Mucosa of stomach (tissue), 1 donor: ENCODE results near the gene FHIT.

Experiments
- H3K27me3 ChIP-seq: one replicate; pipeline ENCODE4 v1.7.0; 2013; ENCODE audit warnings: mild to moderate bottlenecking, low read length; ENCODE audit not compliant: control insufficient read depth, insufficient read depth
- H3K36me3 ChIP-seq: one replicate; pipeline ENCODE4 v1.7.0; 2013; ENCODE audit warnings: low read length; ENCODE audit not compliant: control insufficient read depth, insufficient read depth
- H3K4me1 ChIP-seq: one replicate; pipeline ENCODE4 v1.7.0; 2013; ENCODE audit warnings: mild to moderate bottlenecking, low read length; ENCODE audit not compliant: control insufficient read depth, insufficient read depth
- H3K4me3 ChIP-seq: one replicate; pipeline ENCODE4 v1.7.0; 2013; ENCODE audit warnings: low read length
- H3K9ac ChIP-seq: one replicate; pipeline ENCODE4 v1.7.0; 2013; ENCODE audit warnings: mild to moderate bottlenecking, low read length, moderate library complexity
- H3K9me3 ChIP-seq: one replicate; pipeline ENCODE4 v1.7.0; 2013; ENCODE audit warnings: mild to moderate bottlenecking, low read length, moderate library complexity; ENCODE audit not compliant: control insufficient read depth
- donor health status: Pancreatic carcinoma.

Gene FHIT

GRCh38 chr3:60730371-60730770 is 520.9 kb downstream of the FHIT start:
- no peaks in the 10 kb centered on the region for H3K36me3 ChIP-seq
- no peaks in the 10 kb centered on the region for H3K27me3 ChIP-seq

GRCh38 chr3:60729056-60729455 is 522.2 kb downstream of the FHIT start:
- Histone ChIP-seq H3K36me3 (no peaks in the 10 kb centered on the region), H3K9me3 (no peaks in the 10 kb centered on the region), H3K9ac (no peak overlapping the region), H3K4me3 (no peak overlapping the region), H3K4me1 (no peaks in the 10 kb centered on the region), H3K27me3 (no peaks in the 10 kb centered on the region)

More at GRCh38 chr3:60730371-60730770, 520.9 kb downstream of the FHIT start:
- H3K9me3 ChIP-seq, result no peaks in the 10 kb centered on the region
- no peak overlapping the region for H3K4me3 ChIP-seq
- no peaks in the 10 kb centered on the region for H3K4me1 ChIP-seq
- H3K9ac ChIP-seq, result no peak overlapping the region

DNA sequence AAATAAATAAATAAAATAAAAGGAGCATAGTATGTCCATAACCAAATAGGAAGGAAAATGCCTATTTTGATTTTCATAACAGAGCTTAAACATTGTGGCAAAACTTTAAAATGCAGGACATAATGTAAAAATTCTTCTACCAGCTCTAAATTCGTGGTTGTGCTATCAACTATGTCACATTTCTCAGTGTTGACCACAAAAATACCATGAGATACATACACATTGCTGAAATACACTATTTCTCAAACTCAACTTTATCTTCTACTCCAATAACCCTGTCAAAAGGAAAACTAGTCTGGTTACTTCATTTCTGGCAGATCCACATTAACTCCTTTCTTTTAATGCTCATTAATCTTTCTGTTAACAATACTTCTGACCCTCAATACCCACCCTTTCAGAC is 523.2 kb downstream of the FHIT start:
- H3K27me3 ChIP-seq, result no peaks in the 10 kb centered on the region
- H3K36me3 ChIP-seq, result no peaks in the 10 kb centered on the region
- no peaks in the 10 kb centered on the region for H3K4me1 ChIP-seq
- H3K4me3 ChIP-seq, result no peak overlapping the region
- no peak overlapping the region for H3K9ac ChIP-seq
- no peaks in the 10 kb centered on the region for H3K9me3 ChIP-seq

DNA sequence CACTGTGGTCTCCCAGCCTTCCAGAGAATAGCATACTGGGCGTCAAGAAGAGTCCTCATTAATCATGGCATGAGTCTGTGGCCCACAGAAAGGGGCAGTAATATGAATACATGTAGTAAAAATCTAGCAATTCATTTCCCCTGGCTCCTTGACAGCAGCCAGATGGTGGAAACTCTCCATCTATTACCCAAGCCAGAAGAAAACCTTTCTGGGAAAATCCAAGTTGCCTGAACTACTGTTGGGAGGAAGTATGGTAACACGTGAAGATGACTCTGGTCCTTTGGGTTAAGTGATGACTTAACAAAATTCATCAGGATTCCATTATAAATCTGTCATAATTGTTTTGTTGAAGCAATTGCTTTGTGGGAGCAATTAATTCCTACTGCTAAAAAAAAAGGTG is 530.5 kb downstream of the FHIT start:
- H3K36me3 ChIP-seq, result no peaks in the 10 kb centered on the region
- no peaks in the 10 kb centered on the region for H3K9me3 ChIP-seq
- H3K4me3 ChIP-seq, result no peak overlapping the region
- H3K4me1 ChIP-seq, result no peaks in the 10 kb centered on the region
- H3K27me3 ChIP-seq, result no peaks in the 10 kb centered on the region
- no peak overlapping the region for H3K9ac ChIP-seq

GRCh38 chr3:60716573-60716972 is 534.7 kb downstream of the FHIT start:
- Histone ChIP-seq H3K4me1 (no peaks in the 10 kb centered on the region), H3K4me3 (no peak overlapping the region), H3K36me3 (no peaks in the 10 kb centered on the region), H3K9ac (no peak overlapping the region), H3K27me3 (no peaks in the 10 kb centered on the region), H3K9me3 (no peaks in the 10 kb centered on the region)

DNA sequence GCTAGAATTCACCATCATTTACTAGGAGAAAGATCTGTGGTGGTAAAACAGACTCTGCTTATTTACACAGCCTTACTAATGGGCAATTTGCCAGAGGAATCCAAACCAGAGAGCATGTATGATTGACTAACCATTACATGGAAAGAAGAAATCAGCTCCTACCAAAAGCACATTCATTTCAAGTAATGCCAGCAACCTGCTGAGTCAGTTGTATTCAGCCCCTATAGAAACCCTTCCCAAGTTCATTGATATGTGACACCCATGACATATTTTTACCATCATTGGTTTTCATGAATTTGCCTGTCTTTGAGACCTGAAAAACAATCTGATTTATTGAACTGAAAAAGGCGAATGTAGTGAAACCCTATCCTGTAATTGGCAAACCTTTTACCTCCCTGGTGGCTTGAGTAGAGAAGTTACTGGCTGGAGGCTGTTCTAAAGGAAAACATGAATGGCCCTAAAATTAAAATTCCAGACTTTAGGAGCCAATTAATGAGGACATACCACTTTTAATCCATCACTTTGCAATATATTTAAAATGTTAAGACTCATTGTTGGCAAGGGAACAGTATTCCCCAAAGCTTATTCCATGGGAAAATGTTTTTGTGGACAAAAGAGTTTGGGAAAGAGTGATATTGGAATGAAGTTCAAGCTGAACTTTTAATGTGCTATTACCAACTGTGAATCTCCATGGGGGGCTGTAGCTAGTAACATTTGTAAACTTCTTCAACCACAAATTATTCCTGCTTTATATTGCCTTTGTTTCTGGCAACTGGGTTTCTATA is 542.9 kb downstream of the FHIT start:
- no peak overlapping the region for H3K4me3 ChIP-seq
- H3K4me1 ChIP-seq, result no peaks in the 10 kb centered on the region
- H3K9ac ChIP-seq, result no peak overlapping the region
- no peaks in the 10 kb centered on the region for H3K36me3 ChIP-seq
- no peaks in the 10 kb centered on the region for H3K27me3 ChIP-seq
- H3K9me3 ChIP-seq, result no peaks in the 10 kb centered on the region

DNA sequence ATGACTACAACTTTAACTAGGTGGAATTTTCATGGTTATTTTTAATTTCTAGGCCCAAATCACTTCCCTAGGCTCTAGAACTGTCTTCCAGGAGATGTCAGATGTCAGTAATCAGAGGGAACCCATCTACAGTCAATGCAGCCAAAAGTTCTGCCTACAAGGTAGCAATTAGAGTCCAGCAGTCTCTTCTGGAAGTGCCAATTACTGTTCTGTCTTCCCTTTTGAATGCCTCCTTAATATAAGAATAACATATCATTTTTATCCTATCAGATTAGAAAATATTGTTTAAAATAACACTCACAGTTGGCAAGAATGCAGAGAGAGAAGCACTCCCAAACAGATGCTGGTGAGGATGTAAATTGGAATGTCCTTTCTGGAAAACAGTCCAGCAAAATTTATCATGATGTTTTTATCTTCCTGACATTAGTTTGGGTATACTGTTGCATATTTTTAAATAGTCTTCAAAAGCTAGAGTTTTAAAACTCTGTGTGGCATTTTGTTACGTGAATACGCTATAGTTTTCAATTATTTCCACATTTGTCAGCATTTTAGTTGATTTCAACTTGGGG is 543.7 kb downstream of the FHIT start:
- Histone ChIP-seq H3K36me3 (no peaks in the 10 kb centered on the region), H3K4me3 (no peak overlapping the region), H3K27me3 (no peaks in the 10 kb centered on the region), H3K9me3 (no peaks in the 10 kb centered on the region), H3K9ac (no peak overlapping the region), H3K4me1 (no peaks in the 10 kb centered on the region)

- H3K4me1 ChIP-seq, result no peaks in the 10 kb centered on the region
- H3K27me3 ChIP-seq, result no peaks in the 10 kb centered on the region
- H3K9me3 ChIP-seq, result no peaks in the 10 kb centered on the region
- H3K9ac ChIP-seq, result no peak overlapping the region
- H3K36me3 ChIP-seq, result no peaks in the 10 kb centered on the region
- H3K4me3 ChIP-seq, result no peak overlapping the region
These were observed 547.1 kb downstream of the FHIT start for GRCh38 chr3:60703956-60704736.

GRCh38 chr3:60703008-60703407 is 548.2 kb downstream of the FHIT start:
- H3K4me1 ChIP-seq, result no peaks in the 10 kb centered on the region
- no peaks in the 10 kb centered on the region for H3K36me3 ChIP-seq
- no peak overlapping the region for H3K9ac ChIP-seq
- H3K9me3 ChIP-seq, result no peaks in the 10 kb centered on the region
- H3K27me3 ChIP-seq, result no peaks in the 10 kb centered on the region
- H3K4me3 ChIP-seq, result no peak overlapping the region

- H3K4me1 ChIP-seq, result no peaks in the 10 kb centered on the region
- H3K9me3 ChIP-seq, result no peaks in the 10 kb centered on the region
- no peak overlapping the region for H3K9ac ChIP-seq
- no peaks in the 10 kb centered on the region for H3K36me3 ChIP-seq
- H3K27me3 ChIP-seq, result no peaks in the 10 kb centered on the region
- no peak overlapping the region for H3K4me3 ChIP-seq
These were observed 553.1 kb downstream of the FHIT start for GRCh38 chr3:60698117-60698516.

GRCh38 chr3:60697132-60697531 is 554.1 kb downstream of the FHIT start:
- Histone ChIP-seq H3K4me1 (no peaks in the 10 kb centered on the region), H3K36me3 (no peaks in the 10 kb centered on the region), H3K4me3 (no peak overlapping the region), H3K27me3 (no peaks in the 10 kb centered on the region), H3K9ac (no peak overlapping the region), H3K9me3 (no peaks in the 10 kb centered on the region)

- H3K4me3 ChIP-seq, result no peak overlapping the region
- H3K9ac ChIP-seq, result no peak overlapping the region
These were observed 554.7 kb downstream of the FHIT start for GRCh38 chr3:60696428-60697125.

More at GRCh38 chr3:60696428-60697125, 554.7 kb downstream of the FHIT start:
- no peaks in the 10 kb centered on the region for H3K9me3 ChIP-seq
- H3K4me1 ChIP-seq, result no peaks in the 10 kb centered on the region
- no peaks in the 10 kb centered on the region for H3K27me3 ChIP-seq
- H3K36me3 ChIP-seq, result no peaks in the 10 kb centered on the region
